ENCODE data around the gene PSIP1.
A peak's percentile ranks its signal among the peaks of the same experiment; 100 is the strongest.
"Not testable (repeated sequence)": the region's sequence is repeated elsewhere in the genome, so short reads cannot be mapped to it uniquely, and the experiment has no call there.

The PSIP1 gene

GRCh38 chr9:15430920-15431844, 79.6 kb downstream of the PSIP1 start:
- no peak for DNase-seq

GRCh38 chr9:15427702-15428101, 83.1 kb downstream of the PSIP1 start:
- DNase-seq: not testable (repeated sequence)

DNA sequence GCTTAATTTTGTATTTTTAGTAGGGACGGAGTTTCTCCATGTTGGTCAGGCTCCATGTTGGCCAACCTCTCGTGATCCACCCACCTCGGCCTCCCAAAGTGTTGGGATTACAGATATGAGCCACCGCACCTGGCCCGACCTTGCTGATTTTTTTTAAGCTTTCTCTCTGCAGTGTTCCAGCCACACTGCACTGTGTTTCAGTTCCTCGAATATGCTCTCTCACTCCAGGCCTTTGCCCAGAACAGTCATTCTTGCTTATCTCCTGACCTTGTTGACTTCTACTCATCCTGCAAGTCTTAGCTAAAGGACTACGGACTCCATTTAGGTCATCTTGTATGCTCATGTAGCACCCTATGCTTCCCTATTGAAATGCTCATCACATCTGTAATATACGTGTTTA, 84.8 kb downstream of the PSIP1 start:
- DNase-seq: no peak

DNA sequence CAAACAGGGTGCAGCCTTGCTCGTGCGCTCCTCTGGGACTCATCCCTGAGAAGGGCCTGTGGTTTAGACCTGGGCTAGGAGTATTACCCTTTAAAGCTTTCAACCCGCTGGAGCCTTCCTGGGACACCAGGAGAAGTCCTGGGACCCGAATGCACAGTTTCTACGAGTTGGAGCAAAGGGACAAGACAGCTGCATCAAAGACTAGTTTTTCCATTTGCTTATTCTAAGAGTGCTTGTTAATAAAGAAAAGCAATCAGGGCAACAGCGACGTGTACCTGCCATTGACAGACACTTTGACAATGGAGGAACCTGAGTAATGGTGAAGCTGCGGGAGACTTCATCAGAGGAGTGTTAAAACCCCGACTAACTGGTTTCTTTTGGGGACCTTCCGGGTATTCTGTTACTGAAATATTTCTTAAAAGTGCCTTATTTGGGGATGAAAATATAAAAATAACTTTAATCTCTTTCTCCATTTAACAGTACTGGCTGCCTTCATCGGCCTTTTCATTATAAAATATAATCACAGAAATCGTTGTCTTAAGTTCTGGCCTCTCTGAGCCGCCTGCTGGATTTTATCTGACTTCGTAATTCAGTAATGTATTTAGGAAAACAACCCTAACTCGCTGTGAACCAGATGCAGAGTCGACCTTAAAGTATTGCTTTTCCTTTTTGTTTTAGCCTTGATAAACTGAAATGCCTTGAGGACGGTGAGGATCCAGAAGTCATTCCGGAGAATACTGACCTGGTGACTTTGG, 87.4 kb downstream of the PSIP1 start:
- peak; percentile 16 to 18 for DNase-seq

DNA sequence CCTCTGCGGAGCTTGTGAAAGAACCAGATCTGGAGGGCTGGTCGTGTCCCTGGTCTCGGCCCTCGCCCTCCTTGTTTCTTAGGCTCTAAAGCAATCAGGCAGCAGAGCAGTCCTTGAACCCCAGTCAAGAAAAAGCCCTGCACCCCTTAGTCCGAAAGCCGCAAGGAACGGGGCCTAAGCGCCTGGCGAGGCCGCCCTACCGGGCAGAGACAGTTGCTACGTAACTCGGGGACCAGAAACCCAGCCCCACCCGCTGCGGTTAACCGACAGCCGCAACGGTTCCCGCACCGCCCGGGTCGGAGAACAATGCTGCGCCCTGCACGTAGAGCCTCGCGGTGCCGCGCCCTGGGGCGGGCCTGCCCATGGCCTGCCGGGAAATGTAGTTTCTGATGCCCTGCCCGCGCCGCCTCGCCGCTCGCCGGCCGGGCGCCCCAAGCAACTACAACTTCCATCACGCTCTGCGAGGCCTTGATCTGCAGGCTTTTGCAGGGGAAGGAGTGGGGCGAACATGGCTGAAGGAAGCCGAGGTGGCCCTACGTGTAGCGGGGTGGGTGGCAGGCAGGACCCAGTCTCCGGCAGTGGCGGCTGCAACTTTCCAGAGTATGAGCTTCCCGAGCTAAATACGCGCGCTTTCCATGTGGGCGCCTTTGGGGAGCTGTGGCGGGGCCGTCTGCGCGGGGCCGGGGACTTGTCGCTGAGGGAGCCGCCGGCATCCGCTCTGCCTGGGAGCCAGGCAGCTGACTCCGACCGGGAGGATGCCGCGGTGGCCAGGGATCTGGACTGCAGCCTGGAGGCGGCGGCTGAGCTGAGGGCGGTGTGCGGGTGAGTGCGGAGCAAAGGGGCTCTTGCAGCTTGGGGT, 88.2 kb downstream of the PSIP1 start, which contains the start of gene SNAPC3:
Gene SNAPC3 (plus strand): TSS at position 505 of the 859 bp plus-strand sequence. CDS start 4 bp downstream, at position 509.
- DNase-seq: peak; percentile 74 to 83

DNA sequence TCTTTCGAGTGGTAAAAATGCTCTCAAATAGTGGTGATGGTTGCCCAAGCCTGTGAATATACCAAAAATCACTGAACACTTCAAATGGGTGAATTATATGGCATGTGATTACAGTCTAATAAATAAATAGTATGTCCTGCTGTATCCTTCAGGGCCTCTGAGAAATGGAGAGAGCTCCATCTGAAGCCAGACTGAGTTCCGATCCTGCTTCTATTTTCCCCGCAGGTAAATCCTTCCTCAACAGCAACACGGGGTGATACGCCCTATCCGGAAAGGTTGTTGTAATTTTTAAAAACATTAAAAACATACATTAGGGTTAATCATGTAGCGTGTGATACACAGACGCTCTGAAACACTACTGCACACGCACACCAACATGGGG, 88.8 kb downstream of the PSIP1 start:
- no peak for DNase-seq

- no peak for DNase-seq
Observed at GRCh38 chr9:15421532-15421931, 89.2 kb downstream of the PSIP1 start.

DNA sequence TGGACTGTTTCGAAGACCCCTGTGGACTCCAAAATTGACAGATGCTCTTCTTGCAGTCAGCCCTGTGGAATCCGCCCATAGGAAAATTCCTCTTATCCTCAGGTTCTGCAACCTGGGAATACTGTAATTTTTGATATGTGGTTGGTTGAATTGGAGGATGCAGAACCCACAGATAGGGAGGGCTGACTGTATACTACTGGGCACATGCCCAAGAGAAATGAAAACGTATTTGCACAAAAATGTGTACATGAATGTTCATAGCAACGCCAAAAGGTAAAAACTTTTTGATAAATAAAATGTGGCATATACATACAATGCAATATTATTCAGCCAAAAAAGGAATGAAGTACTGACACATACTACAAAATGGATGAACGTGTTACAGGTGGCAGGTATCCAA, 90.0 kb downstream of the PSIP1 start:
- no peak for DNase-seq

DNA sequence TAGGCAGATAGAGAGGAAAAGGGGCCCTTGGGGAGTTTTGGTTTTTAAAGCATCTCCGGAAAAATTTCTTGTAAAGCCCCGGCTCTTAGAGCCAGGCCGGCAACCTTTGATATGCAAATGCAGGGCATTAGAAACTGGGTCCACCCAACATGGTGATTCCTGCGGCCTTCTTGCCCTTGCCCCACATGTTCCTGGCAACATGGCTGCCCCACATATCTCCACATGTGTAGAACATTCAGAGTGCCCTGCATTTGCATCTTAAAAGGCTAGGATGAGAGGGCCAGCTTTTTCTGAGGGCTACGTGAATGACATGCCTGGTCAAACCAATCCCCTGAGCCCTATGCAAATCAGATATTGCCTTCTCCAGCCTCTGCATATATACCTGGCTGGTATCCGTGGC, 93.1 kb downstream of the PSIP1 start:
- DNase-seq: no peak

DNA sequence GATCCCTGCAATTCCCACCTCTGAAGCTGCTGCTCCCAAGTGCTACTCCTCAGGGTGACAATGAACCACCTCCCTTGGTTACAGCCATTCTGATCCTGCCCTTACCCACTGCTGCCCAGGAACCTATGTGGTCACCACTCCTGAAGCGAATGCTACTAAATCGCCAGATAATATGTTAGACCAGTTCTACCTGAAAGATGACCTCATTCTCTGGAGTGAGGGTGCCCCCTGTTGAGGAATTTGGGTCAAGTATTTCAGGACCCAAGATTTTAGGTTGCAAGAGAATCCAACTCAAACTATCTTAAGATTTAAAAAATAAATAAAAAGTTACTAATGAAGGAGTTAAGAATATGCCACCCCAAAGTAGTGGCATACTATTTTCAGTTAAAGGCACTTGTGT, 93.9 kb downstream of the PSIP1 start:
- DNase-seq: no peak
